GM18951 (cell line): ENCODE measurements around the gene C2CD4C.
"Not testable (repeated sequence)": the region's sequence is repeated elsewhere in the genome, so short reads cannot be mapped to it uniquely, and the experiment has no call there.

Source experiments
- POLR2A ChIP-seq: IDR thresholded peaks from 4 replicates; pipeline ENCODE4 v1.6.1; 2011; ENCODE audit warnings: mild to moderate bottlenecking; ENCODE audit not compliant: insufficient read length, insufficient read depth; ENCODE audit errors: extremely low read depth
- in situ Hi-C: fragments of 300-500 bp; cut with MboI; formaldehyde crosslinking; loops from one replicate; pipeline ENCODE4 v1.12.0; 2022; ENCODE audit warnings: low sequenced_read_pairs, mixed read lengths, inconsistent platforms; ENCODE audit not compliant: unreplicated experiment

Gene C2CD4C

DNA sequence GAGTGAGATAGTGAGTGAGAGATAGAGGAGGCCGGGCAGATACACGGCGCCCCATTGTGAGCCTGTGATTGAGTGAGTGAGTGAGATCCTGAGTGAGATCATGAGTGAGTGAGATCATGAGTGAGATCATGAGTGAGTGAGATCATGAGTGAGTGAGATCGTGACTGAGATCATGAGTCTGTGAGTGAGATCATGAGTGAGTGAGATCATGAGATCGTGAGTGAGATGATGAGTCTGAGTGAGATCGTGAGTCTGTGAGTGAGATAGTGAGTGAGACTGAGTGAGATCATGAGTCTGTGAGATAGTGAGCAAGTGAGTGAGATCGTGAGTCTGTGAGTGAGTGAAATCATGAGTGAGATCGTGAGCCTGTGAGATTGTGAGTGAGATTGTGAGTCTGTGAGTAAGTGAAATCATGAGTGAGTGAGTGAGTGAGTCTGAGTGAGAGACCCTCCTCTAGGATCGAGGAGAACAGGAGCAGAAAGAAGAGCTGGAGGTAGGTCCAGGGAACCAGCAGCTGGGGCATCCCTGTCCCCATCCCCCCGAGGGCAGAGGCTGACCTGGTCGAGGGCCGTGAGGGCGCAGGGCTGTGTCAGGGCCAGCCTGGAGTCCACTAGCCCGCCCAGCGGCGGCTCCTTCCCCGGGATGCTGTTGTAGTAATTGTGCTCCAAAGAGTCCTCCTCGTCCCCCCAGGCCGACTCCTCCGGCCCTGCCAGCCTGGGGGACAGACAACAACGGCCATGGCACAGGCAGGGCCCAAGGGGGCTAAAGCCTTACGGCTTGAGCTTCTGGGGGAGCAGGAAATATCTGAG, 25.4 kb upstream of the C2CD4C start:
- no peak for TF ChIP-seq POLR2A
- in situ Hi-C loops: no loop called here

DNA sequence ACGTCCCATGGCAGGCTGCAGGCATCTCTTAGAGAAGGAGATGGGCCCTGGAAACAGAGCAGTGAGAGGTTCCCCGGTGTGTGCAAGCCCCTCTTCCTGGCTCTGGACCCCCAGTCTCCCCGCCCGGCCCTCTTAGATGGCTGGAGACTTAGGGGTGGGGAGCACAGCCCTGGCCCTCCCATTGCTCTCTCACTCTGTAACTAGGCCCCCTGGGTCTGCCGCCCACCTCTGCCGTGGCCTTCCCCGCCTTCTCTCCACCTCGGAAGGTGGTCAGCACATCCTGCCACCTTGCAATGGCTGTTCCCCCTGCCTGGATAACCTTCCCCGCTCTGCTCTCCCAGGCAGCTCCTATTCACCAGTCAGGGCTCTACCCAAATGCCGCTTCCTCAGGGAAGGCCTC, 21.8 kb upstream of the C2CD4C start:
- in situ Hi-C loops: no loop called here
- TF ChIP-seq POLR2A: no peak

DNA sequence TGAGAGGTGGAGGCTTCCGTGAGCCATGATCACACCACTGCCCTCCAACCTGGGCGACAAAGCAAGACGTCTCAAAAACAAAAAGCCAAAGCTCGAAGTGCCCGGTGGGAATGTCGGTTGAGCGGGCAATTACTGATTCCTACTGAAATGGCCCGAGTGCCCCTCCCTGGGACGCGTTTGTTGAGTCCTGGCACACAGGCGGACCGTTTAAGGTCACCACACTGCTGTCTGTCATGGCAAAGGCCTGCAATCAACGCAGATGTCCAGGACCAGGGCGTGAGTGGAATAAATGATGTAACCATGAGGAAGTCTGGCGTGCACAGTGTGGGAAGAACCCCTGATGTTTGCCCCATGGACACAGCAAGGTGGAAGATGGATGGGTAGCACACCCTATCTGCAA, 19.2 kb upstream of the C2CD4C start:
- TF ChIP-seq POLR2A: no peak
- in situ Hi-C loops: no loop called here

DNA sequence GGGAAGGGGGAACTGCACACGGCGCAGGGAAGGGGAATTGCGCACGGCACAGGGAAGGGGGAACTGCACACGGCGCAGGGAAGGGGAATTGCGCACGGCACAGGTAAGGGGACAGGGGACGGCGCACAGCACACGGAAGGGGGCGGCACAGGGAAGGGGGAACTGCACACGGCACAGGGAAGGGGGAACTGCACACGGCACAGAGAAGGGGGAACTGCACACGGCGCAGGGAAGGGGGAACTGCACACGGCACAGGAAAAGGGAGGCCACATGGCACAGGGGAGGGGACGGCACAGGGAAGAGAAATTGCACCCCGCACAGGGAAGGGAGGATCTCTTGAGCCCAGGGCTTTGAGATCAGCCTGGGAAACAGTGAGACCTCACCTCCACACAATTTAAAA, 18.7 kb upstream of the C2CD4C start:
- in situ Hi-C loops: not testable (repeated sequence)

DNA sequence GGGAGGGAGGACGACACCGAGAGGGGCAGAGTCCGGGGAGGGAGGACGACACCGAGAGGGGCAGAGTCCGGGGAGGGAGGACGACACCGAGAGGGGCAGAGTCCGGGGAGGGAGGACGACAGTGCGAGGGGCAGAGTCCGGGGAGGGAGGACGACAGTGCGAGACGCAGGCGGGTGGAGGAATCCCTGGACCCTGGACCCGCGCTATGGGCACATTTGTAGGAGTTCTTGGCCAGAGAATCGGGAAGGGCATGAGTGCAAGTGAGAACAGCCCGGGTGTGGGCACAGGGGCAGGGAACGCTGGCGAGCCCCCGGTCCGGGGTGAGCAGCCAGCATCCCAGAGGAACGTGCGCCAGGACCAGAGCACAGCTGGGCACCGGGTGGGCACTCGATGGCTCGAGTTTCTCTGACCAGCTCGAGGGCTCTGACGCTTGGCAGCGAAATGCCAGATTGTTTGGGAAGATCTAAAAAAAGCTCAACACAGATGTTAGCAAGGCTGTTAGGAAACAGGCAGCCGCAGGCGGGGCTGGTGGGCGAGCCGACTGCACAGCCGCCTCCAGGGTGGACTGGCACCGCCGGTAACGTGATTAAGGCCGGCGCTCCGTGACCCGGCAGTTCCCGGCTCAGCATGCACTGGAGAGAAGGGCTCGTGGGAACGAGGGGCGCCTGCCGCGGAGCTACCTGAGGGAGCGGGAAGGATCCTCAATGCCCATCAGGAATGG, 17.9 kb upstream of the C2CD4C start:
- in situ Hi-C loops: no loop called here
- no peak for TF ChIP-seq POLR2A

DNA sequence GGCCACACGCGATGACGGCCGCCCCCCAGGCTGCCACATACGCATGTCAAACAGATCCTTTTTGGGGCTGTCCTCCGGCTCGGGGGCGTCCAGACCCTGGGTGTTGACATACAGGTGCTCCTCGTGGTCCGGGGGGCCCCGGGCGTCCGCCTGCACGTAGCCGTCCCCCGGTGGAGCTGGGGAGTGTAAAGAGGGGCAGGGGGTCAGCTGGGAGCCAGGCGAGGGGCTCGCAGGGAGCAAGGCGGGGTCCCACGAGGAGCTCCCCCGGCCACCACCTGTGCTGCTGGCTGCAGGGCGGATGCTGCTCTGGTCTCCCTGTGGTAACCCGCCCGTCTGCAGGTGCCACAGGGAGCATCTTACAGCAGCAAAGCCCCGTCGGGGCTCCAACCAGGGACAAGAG, 16.1 kb upstream of the C2CD4C start:
- in situ Hi-C loops: no loop called here
- TF ChIP-seq POLR2A: no peak

DNA sequence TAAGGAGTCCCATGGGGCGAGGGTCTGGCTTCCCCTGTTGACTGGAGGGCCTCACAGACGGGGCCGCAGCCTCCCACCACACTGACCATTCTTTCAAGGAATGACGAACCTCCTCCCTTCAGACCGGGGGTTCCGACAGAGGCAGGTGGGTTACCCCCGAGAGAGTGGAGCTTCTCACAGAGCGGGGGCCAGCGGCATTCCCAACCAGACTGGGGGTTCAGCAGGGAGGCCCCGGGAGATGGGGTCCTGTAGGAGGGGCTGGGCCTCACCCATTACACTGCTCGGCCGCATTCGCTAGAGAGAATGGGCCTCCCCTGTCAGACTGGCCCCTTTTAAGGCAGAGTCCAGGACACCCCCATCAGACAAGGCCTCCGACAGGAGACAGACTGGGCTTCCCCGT, 15.6 kb upstream of the C2CD4C start:
- no peak for TF ChIP-seq POLR2A
- in situ Hi-C loops: no loop called here

DNA sequence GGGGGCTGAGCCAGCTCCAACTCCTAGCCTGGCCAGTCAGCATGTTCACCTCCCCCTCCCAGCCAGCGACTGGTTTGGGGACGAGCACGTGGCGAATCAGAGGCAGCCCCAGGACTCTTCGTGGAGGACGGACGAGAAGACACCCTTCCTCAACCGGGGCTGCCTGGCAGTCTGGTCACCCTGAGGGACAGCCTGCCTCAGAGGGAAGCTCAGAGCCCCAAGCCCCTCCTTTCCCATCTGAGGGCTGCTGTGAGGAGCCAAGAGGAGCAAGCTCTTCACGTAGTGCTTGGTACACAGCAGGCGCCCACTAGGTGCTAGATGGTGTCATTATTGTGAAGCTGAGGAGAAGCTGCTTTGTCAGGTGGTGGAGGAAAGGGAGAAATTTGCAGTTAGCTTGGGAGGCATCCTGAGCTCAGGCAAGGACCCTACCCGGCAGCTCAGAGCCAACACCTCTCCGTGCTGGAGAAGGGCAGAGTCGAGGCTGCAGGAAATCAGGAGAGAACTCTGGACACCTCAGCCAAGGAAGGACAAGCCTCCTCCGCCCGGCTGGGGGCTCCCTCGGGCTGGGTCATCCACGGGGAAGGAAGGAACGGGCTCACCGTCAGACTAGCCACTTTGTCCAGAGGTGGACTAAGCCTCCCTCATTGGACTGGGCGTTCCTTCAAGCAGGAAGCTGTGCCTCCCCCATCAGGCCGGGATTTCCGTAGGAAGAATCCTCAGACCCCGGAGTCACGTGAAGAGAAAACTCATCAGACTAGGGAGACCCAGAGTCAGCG, 14.9 kb upstream of the C2CD4C start:
- no peak for TF ChIP-seq POLR2A
- in situ Hi-C loops: no loop called here

DNA sequence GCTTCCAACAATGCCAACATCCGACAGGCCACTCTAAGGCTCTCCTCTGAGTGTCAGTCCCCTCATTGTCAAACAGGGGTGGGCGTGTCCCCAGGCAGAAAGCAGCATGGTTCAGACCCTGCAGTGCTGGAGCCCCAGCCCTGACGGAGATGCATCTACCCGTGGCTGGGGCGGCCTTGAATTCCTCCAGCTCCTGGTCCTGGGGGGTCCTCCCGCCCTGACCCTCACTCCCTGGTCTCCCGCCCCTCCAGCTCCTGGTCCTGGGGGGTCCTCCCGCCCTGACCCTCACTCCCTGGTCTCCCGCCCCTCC, 13.9 kb upstream of the C2CD4C start:
- in situ Hi-C loops: not testable (repeated sequence)

DNA sequence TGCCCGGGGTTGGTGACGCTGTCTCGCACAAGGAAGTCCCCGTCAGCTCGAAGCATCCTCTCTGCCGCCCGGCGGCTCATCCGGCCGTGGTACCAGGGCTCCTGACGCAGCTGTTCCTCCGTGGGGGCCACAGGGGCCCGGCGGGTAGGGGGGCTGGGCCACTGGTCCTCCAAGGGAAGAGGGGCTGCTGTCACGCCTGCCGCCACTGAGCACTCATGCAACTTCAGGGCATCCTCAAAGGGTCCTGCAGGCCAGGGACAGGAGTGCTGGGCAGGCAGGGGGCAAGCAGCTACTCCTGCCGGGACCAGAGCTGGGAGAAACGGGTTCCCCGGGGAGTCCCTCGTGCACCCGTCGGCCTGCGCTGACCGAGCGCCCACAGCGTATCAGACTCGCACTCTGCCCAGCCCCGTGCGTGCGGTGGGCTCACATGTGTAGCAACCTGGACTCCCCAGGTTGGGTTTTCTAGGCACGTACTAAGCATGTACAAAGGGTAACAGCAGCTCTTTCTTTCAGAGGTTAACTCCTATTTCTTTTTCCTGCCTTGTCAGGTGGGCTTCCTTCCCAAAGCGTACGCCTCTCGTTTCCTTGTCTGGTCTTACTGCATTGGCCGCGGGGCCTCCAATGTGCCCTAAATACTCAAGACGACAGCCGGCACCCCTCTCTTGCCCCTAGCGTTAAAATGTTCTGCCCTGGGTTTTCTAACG, 13.4 kb upstream of the C2CD4C start:
- no peak for TF ChIP-seq POLR2A
- in situ Hi-C loops: no loop called here

DNA sequence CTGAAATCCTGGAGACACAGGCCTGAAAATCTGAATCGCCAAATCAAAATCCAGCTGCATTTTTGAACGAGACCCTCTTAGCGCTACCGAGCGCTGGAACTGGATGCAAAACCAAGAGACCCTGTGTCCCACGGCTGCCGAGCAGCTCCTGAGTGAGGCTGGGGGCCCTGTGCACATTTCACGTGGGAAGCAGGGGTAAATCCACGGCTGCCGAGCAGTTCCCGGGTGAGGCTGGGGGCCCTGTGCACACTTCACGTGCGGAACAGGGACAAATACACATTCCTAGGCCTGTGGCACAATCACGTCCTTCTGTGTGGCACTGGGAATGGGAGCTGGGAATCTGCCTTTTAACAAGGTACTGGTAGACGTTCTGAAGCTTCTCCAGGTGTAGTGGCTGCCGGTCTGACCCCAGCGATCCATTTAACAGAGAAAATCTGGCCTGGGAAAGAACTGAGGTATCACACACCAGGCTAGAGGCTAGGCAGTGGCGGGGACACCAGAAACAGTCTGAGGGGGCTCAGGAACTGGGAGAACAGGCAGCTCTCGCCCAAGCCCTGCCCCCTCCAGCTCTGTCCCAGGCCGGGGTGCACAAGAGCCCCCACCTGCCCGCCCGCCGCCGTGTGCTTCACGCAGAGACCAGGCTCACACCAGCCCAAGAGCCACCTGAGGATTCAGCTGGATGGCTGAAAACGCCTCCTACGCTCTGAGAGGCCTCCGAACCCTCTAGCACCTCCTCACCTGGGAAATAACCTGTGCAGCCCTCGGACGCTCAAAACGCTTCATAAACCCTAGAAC, 11.0 kb upstream of the C2CD4C start:
- TF ChIP-seq POLR2A: no peak
- in situ Hi-C loops: no loop called here

DNA sequence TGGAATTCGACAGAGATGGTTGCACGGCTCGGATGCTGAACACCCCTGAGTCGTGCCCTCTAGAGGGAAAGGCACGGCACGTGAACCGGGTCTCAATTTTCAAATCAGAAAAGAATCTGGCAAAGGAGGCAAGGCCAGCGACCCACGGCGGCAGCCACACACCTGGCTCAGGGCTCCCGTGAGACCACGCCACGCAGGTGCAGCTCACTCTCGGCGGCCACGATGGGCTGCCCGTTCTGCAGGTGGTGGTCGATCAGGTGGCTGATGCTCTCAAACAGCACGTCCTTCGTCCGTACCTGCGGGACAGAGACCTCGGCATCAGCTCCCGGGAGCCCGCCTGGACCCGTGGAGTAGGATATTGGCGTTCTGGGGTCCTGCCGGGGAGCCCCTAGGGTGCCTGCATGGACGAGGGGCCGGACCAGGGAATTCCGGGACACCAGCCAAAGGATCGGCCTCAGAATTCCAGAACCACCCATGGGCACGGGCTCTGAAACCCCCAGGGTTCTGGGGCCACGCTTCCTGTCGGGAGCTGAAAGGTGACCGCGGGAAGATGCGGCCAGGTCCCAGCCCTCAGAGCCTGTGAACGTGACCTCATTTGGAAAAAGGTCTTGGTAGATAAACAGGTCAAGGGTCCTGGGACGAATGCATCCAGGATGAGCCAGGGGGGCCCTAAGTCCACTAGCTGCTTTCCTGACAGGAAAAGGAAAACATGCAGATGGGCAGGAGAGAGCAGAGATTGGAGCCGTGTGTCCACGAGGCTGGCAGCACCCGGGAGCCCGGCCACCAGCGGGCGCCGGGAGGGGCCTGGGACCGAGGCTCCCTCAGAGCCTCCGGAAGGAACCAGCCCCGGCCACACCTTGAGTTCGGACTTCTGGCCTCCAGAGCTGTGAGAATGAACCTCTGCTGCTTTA, 10.1 kb upstream of the C2CD4C start:
- in situ Hi-C loops: no loop called here
- TF ChIP-seq POLR2A: no peak
